HEK293 (cell line): ENCODE measurements around the gene STARD13.
A peak's percentile ranks its signal among the peaks of the same experiment; 100 is the strongest.

Experiments
- CTCF ChIA-PET: fragments of 350-600 bp; formaldehyde crosslinking; extraction: SDS; loops from one replicate; lab custom pipeline; 2021; ENCODE audit warnings: antibody characterized with exemption; lab: Yijun Ruan, JAX
- POLR2A ChIA-PET: fragments of 300-600 bp; formaldehyde crosslinking; extraction: SDS; loops from one replicate; lab custom pipeline; 2020; ENCODE audit warnings: antibody characterized with exemption, inconsistent platforms; lab: Yijun Ruan, JAX
- H3K27ac ChIP-seq: fragments of 200-500 bp; sonication (Bioruptor generic); 2 replicates; pipeline ENCODE4 v1.5.1; 2014; ENCODE audit warnings: low read depth, low read length, control low read depth, inconsistent platforms; ENCODE audit errors: extremely low read depth
- H3K36me3 ChIP-seq, 2 experiments: fragments of 200-500 bp in 1 of 2; sonication (Bioruptor generic) in 1 of 2; 1 replicate in 1 of 2; 2 replicates in 1 of 2; pipeline ENCODE4 v1.5.1; 2014 to 2017; ENCODE audit warnings: inconsistent platforms in 2 of 2, low read length in 2 of 2; ENCODE audit not compliant: control insufficient read depth in 2 of 2, insufficient read depth in 1 of 2
- H3K4me1 ChIP-seq: fragments of 200-500 bp; sonication (Bioruptor generic); 2 replicates; pipeline ENCODE4 v1.5.1; 2014; ENCODE audit warnings: mild to moderate bottlenecking, low read length, inconsistent platforms; ENCODE audit not compliant: control insufficient read depth, insufficient read depth
- H3K4me3 ChIP-seq: 2 replicates; pipeline ENCODE4 v1.5.1; 2011; ENCODE audit warnings: low read depth, mild to moderate bottlenecking, control low read depth, low read length, moderate library complexity
- H3K9me3 ChIP-seq: fragments of 200-500 bp; sonication (Bioruptor generic); 2 replicates; pipeline ENCODE4 v1.5.1; 2014; ENCODE audit warnings: low read depth, low read length, inconsistent platforms; ENCODE audit not compliant: control insufficient read depth, insufficient read depth
- EGR2 ChIP-seq: fragments of 450-650 bp; formaldehyde crosslinking; IDR thresholded peaks from 2 replicates; pipeline ENCODE4 v1.5.1; 2016; ENCODE audit warnings: low read depth, missing biosample characterization, missing genetic modification characterization
- FEZF1 ChIP-seq: fragments of 450-650 bp; formaldehyde crosslinking; IDR thresholded peaks from 2 replicates; pipeline ENCODE4 v1.5.1; 2016; ENCODE audit warnings: missing biosample characterization, missing genetic modification characterization
- GFI1B ChIP-seq: fragments of 450-650 bp; formaldehyde crosslinking; IDR thresholded peaks from 2 replicates; pipeline ENCODE4 v1.5.1; 2016; ENCODE audit warnings: missing biosample characterization, missing genetic modification characterization
- KLF7 ChIP-seq: fragments of 450-650 bp; formaldehyde crosslinking; IDR thresholded peaks from 2 replicates; pipeline ENCODE4 v1.5.1; 2016; ENCODE audit warnings: missing biosample characterization, missing genetic modification characterization, borderline replicate concordance
- SALL2 ChIP-seq: fragments of 450-650 bp; formaldehyde crosslinking; IDR thresholded peaks from 2 replicates; pipeline ENCODE4 v1.5.0; 2017; ENCODE audit warnings: missing biosample characterization, mild to moderate bottlenecking, missing genetic modification characterization, borderline replicate concordance
- YY2 ChIP-seq: fragments of 450-650 bp; formaldehyde crosslinking; IDR thresholded peaks from 2 replicates; pipeline ENCODE4 v1.5.1; 2016; ENCODE audit warnings: missing biosample characterization, missing genetic modification characterization
- ZNF114 ChIP-seq: fragments of 450-650 bp; formaldehyde crosslinking; IDR thresholded peaks from 2 replicates; pipeline ENCODE4 v1.5.0; 2017; ENCODE audit warnings: missing biosample characterization, missing genetic modification characterization
- ZNF157 ChIP-seq: fragments of 450-650 bp; formaldehyde crosslinking; IDR thresholded peaks from 2 replicates; pipeline ENCODE4 v1.5.1; 2016; ENCODE audit warnings: missing biosample characterization, missing genetic modification characterization
- ZNF202 ChIP-seq: fragments of 450-650 bp; formaldehyde crosslinking; IDR thresholded peaks from 2 replicates; pipeline ENCODE4 v1.5.1; 2016; ENCODE audit warnings: missing biosample characterization, missing genetic modification characterization, borderline replicate concordance
- ZNF211 ChIP-seq: fragments of 450-650 bp; formaldehyde crosslinking; IDR thresholded peaks from 2 replicates; pipeline ENCODE4 v1.5.1; 2016; ENCODE audit warnings: low read depth, missing biosample characterization, missing genetic modification characterization
- ZNF239 ChIP-seq: fragments of 450-650 bp; formaldehyde crosslinking; IDR thresholded peaks from 2 replicates; pipeline ENCODE4 v1.5.1; 2016; ENCODE audit warnings: missing biosample characterization, missing genetic modification characterization
- ZNF366 ChIP-seq: fragments of 450-650 bp; formaldehyde crosslinking; conservative IDR thresholded peaks from 2 replicates; pipeline ENCODE4 v1.5.1; 2016; ENCODE audit warnings: missing biosample characterization, missing genetic modification characterization
- ZNF433 ChIP-seq: fragments of 450-650 bp; formaldehyde crosslinking; IDR thresholded peaks from 2 replicates; pipeline ENCODE4 v1.5.1; 2016; ENCODE audit warnings: missing biosample characterization, missing genetic modification characterization, low read depth
- ZNF521 ChIP-seq: fragments of 450-650 bp; formaldehyde crosslinking; IDR thresholded peaks from 2 replicates; pipeline ENCODE4 v1.5.1; 2017; ENCODE audit warnings: missing biosample characterization, mild to moderate bottlenecking, missing genetic modification characterization
- ZNF585B ChIP-seq: fragments of 450-650 bp; formaldehyde crosslinking; IDR thresholded peaks from 2 replicates; pipeline ENCODE4 v1.5.1; 2016; ENCODE audit warnings: missing biosample characterization, missing genetic modification characterization
- ZNF626 ChIP-seq: fragments of 450-650 bp; sonication (Bioruptor Pico); formaldehyde crosslinking; IDR thresholded peaks from 2 replicates; pipeline ENCODE4 v1.5.1; 2018; ENCODE audit warnings: missing biosample characterization, missing genetic modification characterization, inconsistent platforms
- ZNF629 ChIP-seq: fragments of 450-650 bp; formaldehyde crosslinking; IDR thresholded peaks from 2 replicates; pipeline ENCODE4 v1.5.1; 2017; ENCODE audit warnings: missing biosample characterization, missing genetic modification characterization
- ZNF670 ChIP-seq: fragments of 450-650 bp; formaldehyde crosslinking; IDR thresholded peaks from 2 replicates; pipeline ENCODE4 v1.5.1; 2016; ENCODE audit warnings: missing biosample characterization, missing genetic modification characterization, low read depth
- ZNF677 ChIP-seq: fragments of 450-650 bp; IDR thresholded peaks from 2 replicates; pipeline ENCODE4 v1.5.0; 2018; ENCODE audit warnings: missing biosample characterization, mild to moderate bottlenecking, missing genetic modification characterization, moderate library complexity
- ZNF776 ChIP-seq: fragments of 450-650 bp; formaldehyde crosslinking; IDR thresholded peaks from 2 replicates; pipeline ENCODE4 v1.5.0; 2017; ENCODE audit warnings: missing biosample characterization, missing genetic modification characterization, borderline replicate concordance
- ZNF777 ChIP-seq: fragments of 450-650 bp; formaldehyde crosslinking; IDR thresholded peaks from 2 replicates; pipeline ENCODE4 v1.5.1; 2017; ENCODE audit warnings: missing biosample characterization, missing genetic modification characterization, borderline replicate concordance
- TF ChIP-seq, protein P1 (sequence below): fragments of 450-650 bp; formaldehyde crosslinking; IDR thresholded peaks from 2 replicates; pipeline ENCODE4 v1.5.1; 2016; ENCODE audit warnings: missing biosample characterization, missing genetic modification characterization, borderline replicate concordance

Gene STARD13

DNA sequence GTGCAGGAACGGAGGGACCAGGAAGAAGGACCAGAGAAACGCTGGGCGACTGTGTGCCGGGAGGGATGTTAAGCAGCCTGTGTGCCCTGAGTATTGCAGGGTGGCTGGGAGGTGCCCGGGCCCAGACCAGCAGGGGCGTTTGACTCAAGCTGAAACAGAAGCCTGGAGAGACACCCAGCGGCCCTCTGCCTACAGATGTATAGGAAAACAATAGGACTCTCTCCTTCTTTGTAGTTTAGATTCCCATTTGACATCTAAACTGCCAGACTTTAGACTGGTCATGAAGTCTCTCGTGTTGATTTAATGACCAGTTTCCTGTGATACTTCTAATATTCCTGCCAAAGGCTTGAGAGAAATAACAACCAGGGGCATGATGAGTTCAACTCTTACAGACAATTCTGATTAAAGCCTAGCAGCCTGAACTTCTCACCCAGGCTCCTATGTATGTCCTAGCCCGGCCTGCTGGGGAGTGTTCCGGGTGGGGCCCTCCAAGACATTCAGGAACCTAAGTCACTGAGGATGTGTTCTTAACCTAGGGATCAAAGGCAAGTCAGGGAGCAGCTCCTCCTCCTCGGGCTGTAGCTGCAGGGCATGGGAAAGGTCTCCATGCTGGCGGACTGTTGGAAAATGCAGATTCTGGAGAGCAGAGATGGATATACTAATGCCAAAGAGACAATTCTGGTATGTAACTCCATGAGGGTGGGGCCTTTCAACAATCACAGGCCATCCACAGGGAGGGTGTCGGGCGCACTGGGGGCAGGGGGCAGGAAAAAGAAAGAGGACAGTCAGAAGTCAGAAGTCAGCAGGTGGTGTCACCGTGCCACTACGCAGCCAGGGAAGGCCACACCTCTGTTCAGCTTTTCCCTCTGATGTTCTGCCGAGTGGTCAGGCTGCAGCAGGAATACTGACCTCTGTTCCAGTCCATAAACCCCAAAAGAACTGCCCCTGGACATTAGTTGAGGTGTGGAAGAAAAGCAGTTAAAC is 131.8 kb downstream of the STARD13 start (continued):
- TF ChIP-seq ZNF776 (tag by site-specific recombination), result no peak
- no peak for TF ChIP-seq ZNF521 (tag by site-specific recombination)
- no peak for TF ChIP-seq ZNF629
- TF ChIP-seq ZNF626, result no peak
- no peak for TF ChIP-seq SALL2 (tag by site-specific recombination)
- no peak for TF ChIP-seq ZNF677 (tag by site-specific recombination)
- TF ChIP-seq ZNF670 (tag by site-specific recombination), result no peak
- TF ChIP-seq ZNF777 (tag by site-specific recombination), result no peak
- no peak for TF ChIP-seq ZNF239 (tag by site-specific recombination)
- no peak for TF ChIP-seq KLF7 (tag by site-specific recombination)
- no peak for TF ChIP-seq ZNF366 (tag by site-specific recombination)
- no peak for TF ChIP-seq ZNF585B (tag by site-specific recombination)

GRCh38 chr13:33152389-33152788 is 133.2 kb downstream of the STARD13 start:
- TF ChIP-seq EGR2 (peak; percentile 33; the same call in 1 of the 2 replicates), ZNF433 (tag by site-specific recombination) (no peak)
- Histone ChIP-seq H3K27ac (no peak overlapping the region), H3K4me1 (peaks cover 3% of the 10 kb centered on the region; the same call in 1 of the 2 replicates), H3K36me3 (no peaks in the 10 kb centered on the region; a peak in 1 of 3 replicates), H3K4me3 (no peak overlapping the region), H3K9me3 (no peaks in the 10 kb centered on the region)
- CTCF ChIA-PET, result no interaction called here
- POLR2A ChIA-PET, result no interaction called here

DNA sequence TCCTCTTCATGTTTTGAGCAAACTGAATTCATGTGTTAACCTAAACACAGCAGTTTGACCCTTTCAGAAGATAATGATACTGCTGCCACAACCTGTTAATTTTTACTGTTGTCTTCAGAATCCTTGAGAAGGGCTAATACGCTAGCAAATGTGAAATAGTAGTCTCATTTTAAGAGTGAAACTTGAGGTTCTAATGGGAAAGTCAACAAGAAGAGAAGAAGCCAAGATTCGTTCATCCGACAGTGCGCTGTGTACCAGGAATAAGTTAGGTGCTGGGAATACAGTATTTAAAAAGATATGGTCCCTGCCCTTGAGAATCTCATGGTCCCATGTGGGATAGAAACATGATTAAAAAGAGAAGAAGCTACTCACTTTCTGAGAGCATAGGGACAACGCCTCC is 134.9 kb downstream of the STARD13 start:
- no peaks in the 10 kb centered on the region for H3K36me3 ChIP-seq
- no peak overlapping the region for H3K27ac ChIP-seq
- POLR2A ChIA-PET, result no interaction called here
- peaks cover 3% of the 10 kb centered on the region; the same call in 1 of the 2 replicates for H3K4me1 ChIP-seq
- H3K9me3 ChIP-seq, result no peaks in the 10 kb centered on the region
- CTCF ChIA-PET, result no interaction called here
- no peak overlapping the region for H3K4me3 ChIP-seq
- TF ChIP-seq GFI1B (no peak), ZNF202 (tag by site-specific recombination) (no peak), ZNF366 (tag by site-specific recombination) (no peak), ZNF114 (no peak)

DNA sequence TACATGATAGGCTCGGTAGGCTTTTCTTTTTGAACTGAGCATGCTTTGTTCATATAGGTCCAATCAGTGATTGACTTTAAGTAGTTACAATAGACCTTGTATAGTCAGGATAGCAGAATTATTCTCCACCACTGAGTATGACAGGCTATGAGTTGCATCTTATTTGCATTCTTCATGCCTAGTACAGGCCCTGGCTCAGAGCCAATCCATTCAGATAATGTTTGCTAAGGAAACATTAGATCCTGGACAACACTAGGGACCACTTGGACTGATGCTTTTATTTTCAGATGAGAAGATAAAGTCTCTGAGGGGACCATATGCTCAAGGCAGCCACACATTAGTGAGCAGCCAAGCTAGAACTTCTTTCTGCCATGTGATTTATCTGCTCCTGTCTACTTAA is 135.4 kb downstream of the STARD13 start:
- ChIA-PET POLR2A (no interaction called here), CTCF (no interaction called here)
- Histone ChIP-seq H3K4me1 (peaks cover 3% of the 10 kb centered on the region; the same call in 1 of the 2 replicates), H3K9me3 (no peaks in the 10 kb centered on the region), H3K4me3 (no peak overlapping the region), H3K27ac (no peak overlapping the region), H3K36me3 (no peaks in the 10 kb centered on the region)
- TF ChIP-seq YY2 (tag by site-specific recombination) (no peak), ZNF211 (no peak), FEZF1 (tag by site-specific recombination) (peak; percentile 29; the same call in 1 of the 2 replicates), ZNF157 (tag by site-specific recombination) (no peak)
- TF ChIP-seq, protein P1, sequence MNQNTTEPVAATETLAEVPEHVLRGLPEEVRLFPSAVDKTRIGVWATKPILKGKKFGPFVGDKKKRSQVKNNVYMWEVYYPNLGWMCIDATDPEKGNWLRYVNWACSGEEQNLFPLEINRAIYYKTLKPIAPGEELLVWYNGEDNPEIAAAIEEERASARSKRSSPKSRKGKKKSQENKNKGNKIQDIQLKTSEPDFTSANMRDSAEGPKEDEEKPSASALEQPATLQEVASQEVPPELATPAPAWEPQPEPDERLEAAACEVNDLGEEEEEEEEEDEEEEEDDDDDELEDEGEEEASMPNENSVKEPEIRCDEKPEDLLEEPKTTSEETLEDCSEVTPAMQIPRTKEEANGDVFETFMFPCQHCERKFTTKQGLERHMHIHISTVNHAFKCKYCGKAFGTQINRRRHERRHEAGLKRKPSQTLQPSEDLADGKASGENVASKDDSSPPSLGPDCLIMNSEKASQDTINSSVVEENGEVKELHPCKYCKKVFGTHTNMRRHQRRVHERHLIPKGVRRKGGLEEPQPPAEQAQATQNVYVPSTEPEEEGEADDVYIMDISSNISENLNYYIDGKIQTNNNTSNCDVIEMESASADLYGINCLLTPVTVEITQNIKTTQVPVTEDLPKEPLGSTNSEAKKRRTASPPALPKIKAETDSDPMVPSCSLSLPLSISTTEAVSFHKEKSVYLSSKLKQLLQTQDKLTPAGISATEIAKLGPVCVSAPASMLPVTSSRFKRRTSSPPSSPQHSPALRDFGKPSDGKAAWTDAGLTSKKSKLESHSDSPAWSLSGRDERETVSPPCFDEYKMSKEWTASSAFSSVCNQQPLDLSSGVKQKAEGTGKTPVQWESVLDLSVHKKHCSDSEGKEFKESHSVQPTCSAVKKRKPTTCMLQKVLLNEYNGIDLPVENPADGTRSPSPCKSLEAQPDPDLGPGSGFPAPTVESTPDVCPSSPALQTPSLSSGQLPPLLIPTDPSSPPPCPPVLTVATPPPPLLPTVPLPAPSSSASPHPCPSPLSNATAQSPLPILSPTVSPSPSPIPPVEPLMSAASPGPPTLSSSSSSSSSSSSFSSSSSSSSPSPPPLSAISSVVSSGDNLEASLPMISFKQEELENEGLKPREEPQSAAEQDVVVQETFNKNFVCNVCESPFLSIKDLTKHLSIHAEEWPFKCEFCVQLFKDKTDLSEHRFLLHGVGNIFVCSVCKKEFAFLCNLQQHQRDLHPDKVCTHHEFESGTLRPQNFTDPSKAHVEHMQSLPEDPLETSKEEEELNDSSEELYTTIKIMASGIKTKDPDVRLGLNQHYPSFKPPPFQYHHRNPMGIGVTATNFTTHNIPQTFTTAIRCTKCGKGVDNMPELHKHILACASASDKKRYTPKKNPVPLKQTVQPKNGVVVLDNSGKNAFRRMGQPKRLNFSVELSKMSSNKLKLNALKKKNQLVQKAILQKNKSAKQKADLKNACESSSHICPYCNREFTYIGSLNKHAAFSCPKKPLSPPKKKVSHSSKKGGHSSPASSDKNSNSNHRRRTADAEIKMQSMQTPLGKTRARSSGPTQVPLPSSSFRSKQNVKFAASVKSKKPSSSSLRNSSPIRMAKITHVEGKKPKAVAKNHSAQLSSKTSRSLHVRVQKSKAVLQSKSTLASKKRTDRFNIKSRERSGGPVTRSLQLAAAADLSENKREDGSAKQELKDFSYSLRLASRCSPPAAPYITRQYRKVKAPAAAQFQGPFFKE (tag by site-specific recombination), result no peak
